ENCODE results near the gene SCN5A.

The SCN5A gene

GRCh38 chr3:38560284-38560683 lies 89.2 kb downstream of the SCN5A start:
- no peak for DNase-seq (ENCODE audit: low read depth)

GRCh38 chr3:38558864-38559263 lies 90.6 kb downstream of the SCN5A start:
- DNase-seq (ENCODE audit: low read depth) = no peak

GRCh38 chr3:38556640-38557358 lies 92.7 kb downstream of the SCN5A start:
- DNase-seq (ENCODE audit: low read depth) = no peak

- DNase-seq (ENCODE audit: low read depth) = no peak
Measured at GRCh38 chr3:38555926-38556325, 93.6 kb downstream of the SCN5A start.

GRCh38 chr3:38555149-38555840 lies 94.2 kb downstream of the SCN5A start:
- no peak for DNase-seq (ENCODE audit: low read depth)

- DNase-seq (ENCODE audit: low read depth) = no peak
Measured at GRCh38 chr3:38554127-38554827, 95.2 kb downstream of the SCN5A start.

- no peak for DNase-seq (ENCODE audit: low read depth)
Measured at GRCh38 chr3:38553071-38553470, 96.4 kb downstream of the SCN5A start.

GRCh38 chr3:38552364-38552763 lies 97.1 kb downstream of the SCN5A start:
- DNase-seq (ENCODE audit: low read depth) = no peak

GRCh38 chr3:38551026-38551832 lies 98.3 kb downstream of the SCN5A start:
- no peak for DNase-seq (ENCODE audit: low read depth)

GRCh38 chr3:38549957-38550840 lies 99.3 kb downstream of the SCN5A start:
- DNase-seq (ENCODE audit: low read depth) = no peak

GRCh38 chr3:38549486-38549885 lies 100.0 kb downstream of the SCN5A start:
- no peak for DNase-seq (ENCODE audit: low read depth)

GRCh38 chr3:38549082-38549481 lies 100.4 kb downstream of the SCN5A start:
- no peak for DNase-seq (ENCODE audit: low read depth)

GRCh38 chr3:38548154-38548931 lies 101.1 kb downstream of the SCN5A start:
- DNase-seq (ENCODE audit: low read depth) = no peak

GRCh38 chr3:38545983-38546382 lies 103.5 kb downstream of the SCN5A start:
- no peak for DNase-seq (ENCODE audit: low read depth)

- DNase-seq (ENCODE audit: low read depth) = no peak
Measured at GRCh38 chr3:38545550-38545949, 103.9 kb downstream of the SCN5A start.

GRCh38 chr3:38544926-38545325 lies 104.6 kb downstream of the SCN5A start:
- DNase-seq (ENCODE audit: low read depth) = no peak

- no peak for DNase-seq (ENCODE audit: low read depth)
Measured at GRCh38 chr3:38543586-38543985, 105.9 kb downstream of the SCN5A start.

GRCh38 chr3:38542401-38543298 lies 106.8 kb downstream of the SCN5A start:
- DNase-seq (ENCODE audit: low read depth) = no peak

GRCh38 chr3:38541806-38542205 lies 107.7 kb downstream of the SCN5A start:
- DNase-seq (ENCODE audit: low read depth) = no peak

Data from stimulated activated CD8-positive, alpha-beta memory T cell treated with anti-CD3 and anti-CD28 coated beads, Interleukin-12 subunit alpha, Interleukin-12 subunit beta, amount 100 ng/mL, for 4 hours (primary cell).